ENCODE data around the gene INAFM2.

The INAFM2 gene

GRCh38 chr15:40329804-40330203, 6.3 kb downstream of the INAFM2 start:
- no peak for DNase-seq

- DNase-seq, result peak; percentile 28 to 67 (median 64)
These were observed 6.9 kb downstream of the INAFM2 start for GRCh38 chr15:40330368-40330836.

- no peak for DNase-seq
These were observed 7.5 kb downstream of the INAFM2 start for GRCh38 chr15:40331026-40331425.

- no peak for DNase-seq
These were observed 8.1 kb downstream of the INAFM2 start for GRCh38 chr15:40331637-40332036.

- DNase-seq, result no peak
These were observed 8.8 kb downstream of the INAFM2 start for GRCh38 chr15:40332113-40332781.

GRCh38 chr15:40333922-40334492, 10.5 kb downstream of the INAFM2 start:
- DNase-seq, result peak; percentile 9 to 25 (median 11)

- no peak for DNase-seq
These were observed 11.0 kb downstream of the INAFM2 start for GRCh38 chr15:40334541-40334940.

- DNase-seq, result no peak
These were observed 11.7 kb downstream of the INAFM2 start for GRCh38 chr15:40334941-40335795.

- DNase-seq, result peak in 2 of 3 experiments; percentile 28 to 38
These were observed 12.6 kb downstream of the INAFM2 start for GRCh38 chr15:40335938-40336743.

- no peak for DNase-seq
These were observed 13.2 kb downstream of the INAFM2 start for GRCh38 chr15:40336744-40337122.

- DNase-seq, result no peak
These were observed 14.1 kb downstream of the INAFM2 start for GRCh38 chr15:40337597-40337996.

- DNase-seq, result peak; percentile 43 to 68 (median 55)
These were observed 14.7 kb downstream of the INAFM2 start for GRCh38 chr15:40338041-40338657.

GRCh38 chr15:40338921-40339620, 15.6 kb downstream of the INAFM2 start:
- DNase-seq, result no peak

GRCh38 chr15:40339621-40339945, 16.1 kb downstream of the INAFM2 start:
- DNase-seq, result no peak

GRCh38 chr15:40340038-40340739, 16.7 kb downstream of the INAFM2 start:
- DNase-seq, result peak in 1 of 3 experiments; percentile 27

- DNase-seq, result peak; percentile 64 to 77 (median 70)
These were observed 17.4 kb downstream of the INAFM2 start, which contains the start of gene CCDC9B for GRCh38 chr15:40340740-40341400. Gene CCDC9B, minus strand, starts transcription at chr15:40340939. Its CDS starts 120 bp downstream, at chr15:40340819.

- no peak for DNase-seq
These were observed 19.2 kb downstream of the INAFM2 start for GRCh38 chr15:40342416-40343320.

GRCh38 chr15:40343512-40343911, 20.0 kb downstream of the INAFM2 start:
- DNase-seq, result no peak

- no peak for DNase-seq
These were observed 20.7 kb downstream of the INAFM2 start for GRCh38 chr15:40344217-40344616.

Measured in NCI-H1417 (cell line).